NCI-H2196 (cell line): ENCODE data around the gene AADACL4.
A peak's percentile ranks its signal among the peaks of the same experiment; 100 is the strongest.

Experiments
- DNase-seq: peaks from one replicate; lab custom pipeline; 2025; ENCODE audit not compliant: unreplicated experiment; lab: John Stamatoyannopoulos, UW

AADACL4 gene

GRCh38 chr1:12610941-12611340 is 32.9 kb upstream of the AADACL4 start:
- DNase-seq: no peak

GRCh38 chr1:12613180-12613579 is 30.7 kb upstream of the AADACL4 start:
- DNase-seq: no peak

DNA sequence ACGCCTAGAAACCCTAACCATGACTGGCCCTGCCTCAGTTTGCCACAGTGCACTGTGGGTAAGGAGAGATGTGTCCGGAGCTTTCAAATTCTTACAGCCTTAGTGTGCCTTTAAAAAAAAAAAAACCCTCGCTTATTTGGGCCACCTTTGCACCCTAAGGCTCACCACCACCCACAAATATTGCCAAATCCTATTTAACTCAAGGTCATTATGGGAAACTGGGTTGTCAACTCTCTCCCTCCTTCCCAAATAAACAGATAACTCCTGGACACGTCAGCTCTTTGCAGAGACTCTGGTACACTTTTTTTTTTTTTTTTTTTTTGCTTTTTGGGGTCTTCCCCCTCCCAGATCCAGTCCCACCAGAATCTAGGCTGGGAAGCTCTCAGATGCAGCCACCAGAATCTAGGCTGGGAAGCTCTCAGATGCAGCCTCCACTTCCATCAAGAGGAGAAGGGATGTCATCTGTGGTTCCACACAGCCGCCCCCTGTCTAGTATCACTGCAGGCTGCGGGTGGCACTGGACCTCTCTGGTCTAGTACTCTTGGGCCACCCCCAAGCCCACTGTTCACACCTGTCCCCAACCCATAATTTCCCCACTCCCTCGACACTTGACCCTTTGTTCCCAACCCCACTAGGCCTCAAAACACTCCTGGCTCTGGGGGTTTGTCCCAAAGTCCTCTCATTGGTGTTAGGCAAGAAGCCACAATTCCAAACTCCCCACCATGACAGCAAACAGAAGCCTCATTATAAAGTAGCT is 29.3 kb upstream of the AADACL4 start:
- no peak for DNase-seq

- no peak for DNase-seq
Measured at GRCh38 chr1:12615159-12615864, 28.6 kb upstream of the AADACL4 start.

GRCh38 chr1:12615865-12616708 is 27.8 kb upstream of the AADACL4 start:
- DNase-seq: peak; percentile 41

- no peak for DNase-seq
Measured at GRCh38 chr1:12616709-12617373, 27.0 kb upstream of the AADACL4 start.

- no peak for DNase-seq
Measured at GRCh38 chr1:12617511-12617900, 26.4 kb upstream of the AADACL4 start.

GRCh38 chr1:12617901-12618660 is 25.8 kb upstream of the AADACL4 start, which contains the start of gene DHRS3:
Gene DHRS3, minus strand, starts transcription at chr1:12618210. Its CDS starts 862 bp downstream, at chr1:12617348.
- peak; percentile 69 for DNase-seq

DNA sequence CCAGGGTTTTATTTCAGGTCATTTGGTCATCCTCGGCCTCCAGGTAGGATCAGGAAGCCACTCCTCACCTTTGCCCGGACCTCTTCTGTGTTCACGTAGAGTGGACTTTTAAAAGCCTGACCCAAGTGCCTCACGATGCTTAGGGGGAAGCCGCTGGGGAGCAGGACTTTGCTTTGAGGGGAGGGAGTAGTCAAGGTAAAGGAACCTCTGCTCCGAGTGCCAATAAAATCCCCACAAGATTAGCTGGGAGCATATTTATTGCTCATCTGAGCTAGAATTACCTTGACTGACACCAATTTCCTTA is 25.3 kb upstream of the AADACL4 start:
- no peak for DNase-seq

GRCh38 chr1:12618965-12619791 is 24.7 kb upstream of the AADACL4 start:
- DNase-seq: no peak

- DNase-seq: peak; percentile 82
Measured at GRCh38 chr1:12619792-12620487, 23.9 kb upstream of the AADACL4 start.

DNA sequence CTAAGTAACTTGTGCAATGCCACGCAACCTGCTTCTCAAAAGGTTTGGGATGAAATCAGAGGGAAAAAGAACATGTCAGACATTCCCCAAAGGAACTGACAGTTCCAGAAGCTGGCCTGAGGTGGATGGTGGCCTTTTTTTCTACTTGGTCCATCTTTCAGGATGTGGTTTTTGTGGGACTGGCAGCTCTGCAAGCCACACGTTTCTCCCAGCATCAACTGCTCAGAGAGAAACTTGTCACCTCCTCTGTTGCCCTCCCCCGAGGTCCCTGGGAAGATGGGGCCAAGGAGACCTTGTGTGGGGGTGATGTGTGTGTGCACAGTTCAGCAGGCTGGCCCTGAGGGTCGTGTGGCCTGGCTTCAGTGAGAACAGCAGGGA is 23.4 kb upstream of the AADACL4 start:
- no peak for DNase-seq

- no peak for DNase-seq
Measured at GRCh38 chr1:12620931-12621330, 23.0 kb upstream of the AADACL4 start.

DNA sequence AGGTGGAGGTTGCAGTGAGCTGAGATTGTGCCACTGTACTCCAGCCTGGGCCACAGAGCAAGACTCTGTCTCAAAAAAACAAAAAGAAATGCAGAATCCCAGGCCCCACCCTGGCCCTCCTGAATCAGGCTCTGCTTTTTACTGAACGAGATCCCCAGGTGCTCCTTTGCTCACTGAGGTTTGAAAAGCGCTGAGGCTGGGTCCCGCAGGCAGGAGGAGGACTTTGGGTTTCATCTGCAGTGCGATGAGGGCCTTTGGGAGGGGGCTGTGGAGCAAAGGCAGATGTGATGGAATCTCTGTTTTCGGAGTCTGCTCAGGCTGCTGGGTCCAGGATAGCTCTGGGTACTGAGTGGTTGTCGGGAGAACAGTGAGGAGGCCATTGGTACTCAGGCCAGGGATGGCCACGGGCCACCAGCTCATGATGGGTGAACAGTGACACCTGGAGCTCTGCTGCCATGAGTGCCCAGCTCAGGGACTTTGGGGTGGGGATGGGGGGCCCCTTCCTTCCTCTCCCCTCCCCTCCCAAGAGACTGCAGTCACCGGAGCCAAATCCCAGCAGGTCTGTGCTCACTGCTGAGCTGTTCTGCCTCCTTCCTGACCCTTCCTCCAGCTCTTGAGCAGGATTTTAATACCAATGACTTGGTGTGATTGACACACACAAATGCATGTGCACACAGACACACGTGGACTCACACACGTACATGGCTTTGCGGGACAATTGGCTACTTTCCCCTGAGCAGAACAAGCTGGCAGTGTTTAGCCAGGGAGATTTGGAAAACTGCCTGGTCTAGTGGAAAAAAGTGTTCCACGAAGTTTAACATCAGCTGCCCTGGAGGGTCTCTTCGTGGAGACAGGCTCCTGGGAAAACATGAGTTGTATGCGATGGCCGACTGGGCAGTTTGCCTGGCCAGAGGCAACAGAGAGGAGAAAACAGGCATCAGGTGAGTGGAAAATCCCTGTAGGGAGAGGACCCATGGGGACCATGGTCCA is 22.2 kb upstream of the AADACL4 start:
- DNase-seq: no peak

- no peak for DNase-seq
Measured at GRCh38 chr1:12622506-12622905, 21.4 kb upstream of the AADACL4 start.

GRCh38 chr1:12625276-12625675 is 18.6 kb upstream of the AADACL4 start:
- DNase-seq: no peak

DNA sequence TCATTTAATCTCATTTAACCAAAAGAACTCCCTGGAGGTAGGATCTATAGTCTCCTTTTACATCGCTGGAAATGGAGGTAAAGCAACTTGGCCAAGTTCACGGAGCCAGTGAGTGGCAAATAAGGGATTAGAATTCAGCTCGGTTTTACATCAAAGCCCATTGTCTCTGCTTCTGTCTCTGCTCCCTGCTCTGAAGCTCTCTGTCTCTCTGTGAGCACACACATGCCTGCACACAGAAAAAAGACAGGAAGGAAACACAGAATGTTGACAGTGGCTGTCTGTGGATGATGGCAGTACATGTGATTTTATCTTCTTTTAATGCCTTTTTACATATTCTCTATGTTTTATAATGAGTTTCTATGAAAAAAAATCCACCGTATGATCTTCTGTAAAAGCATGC is 17.0 kb upstream of the AADACL4 start:
- DNase-seq: no peak

GRCh38 chr1:12627296-12627695 is 16.6 kb upstream of the AADACL4 start:
- DNase-seq: no peak
